CD4-positive, alpha-beta T cell treated with Interleukin-17A for 4 hours (primary cell): Measurements from ENCODE around the gene FLRT2.

Source experiments
- DNase-seq: peaks from one replicate; pipeline ENCODE4 v3.0.0-alpha.2; 2020; ENCODE audit warnings: mixed read lengths

FLRT2 gene

DNA sequence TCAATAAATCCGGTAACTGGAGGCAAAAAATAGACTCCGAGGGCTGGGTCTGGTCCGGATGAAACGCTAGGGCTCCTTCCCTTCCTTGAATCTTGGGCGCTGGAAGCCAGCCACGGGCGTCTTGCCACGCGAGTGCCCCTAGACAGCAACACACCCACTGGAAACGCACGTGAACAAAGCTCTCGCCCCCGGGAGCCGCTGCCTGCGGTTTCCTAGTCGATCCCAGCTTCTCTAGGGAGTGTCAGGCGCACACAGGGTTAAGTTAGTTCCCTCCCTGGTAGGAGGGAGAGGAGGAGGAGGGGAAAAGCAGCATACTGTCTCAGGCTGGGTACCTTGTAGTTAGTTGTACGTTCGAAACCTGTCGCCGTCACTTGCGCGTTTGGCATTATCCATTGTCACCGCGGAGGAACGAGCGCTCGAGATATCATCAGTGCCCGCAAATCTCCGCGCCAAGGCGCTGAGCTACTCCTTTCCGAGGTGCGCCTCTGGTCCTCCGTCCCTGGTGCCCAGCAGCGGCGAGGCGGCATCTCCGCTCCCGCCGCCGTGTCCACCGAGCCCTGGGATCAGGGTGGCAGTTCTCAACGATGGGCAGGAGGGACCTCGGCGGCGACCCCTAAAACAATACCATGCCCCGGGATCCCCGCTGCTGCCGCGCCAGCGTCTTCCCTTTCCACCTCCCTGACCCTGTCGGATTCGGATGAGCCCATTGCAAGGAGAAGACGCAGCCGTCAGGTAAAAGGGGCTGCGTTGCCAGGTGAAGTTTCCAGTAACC, at the start of gene FLRT2:
Gene FLRT2 (plus strand): TSS at position 342 of the 772 bp plus-strand sequence. CDS start 91,371 bp downstream, outside the sequence.
- DNase-seq, result no peak

DNA sequence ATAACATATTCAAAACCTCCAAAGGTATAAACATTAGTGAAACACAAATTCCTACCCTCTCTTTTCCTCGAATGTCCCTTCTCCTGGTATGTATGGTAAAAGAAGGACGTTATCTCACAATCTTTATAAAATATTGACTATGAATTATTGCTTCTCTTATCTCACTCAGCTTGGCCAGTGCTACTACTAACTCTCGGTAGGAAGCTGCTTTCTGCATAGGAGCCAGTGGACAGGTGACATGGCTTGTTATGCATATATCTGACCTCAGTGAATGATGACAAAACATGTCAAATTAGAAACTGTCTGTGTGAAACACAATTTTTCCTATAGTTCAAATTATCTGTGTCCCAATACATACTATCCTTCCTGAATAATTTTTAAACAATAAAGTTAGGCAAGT, 48.5 kb upstream of the FLRT2 start:
- no peak for DNase-seq

DNA sequence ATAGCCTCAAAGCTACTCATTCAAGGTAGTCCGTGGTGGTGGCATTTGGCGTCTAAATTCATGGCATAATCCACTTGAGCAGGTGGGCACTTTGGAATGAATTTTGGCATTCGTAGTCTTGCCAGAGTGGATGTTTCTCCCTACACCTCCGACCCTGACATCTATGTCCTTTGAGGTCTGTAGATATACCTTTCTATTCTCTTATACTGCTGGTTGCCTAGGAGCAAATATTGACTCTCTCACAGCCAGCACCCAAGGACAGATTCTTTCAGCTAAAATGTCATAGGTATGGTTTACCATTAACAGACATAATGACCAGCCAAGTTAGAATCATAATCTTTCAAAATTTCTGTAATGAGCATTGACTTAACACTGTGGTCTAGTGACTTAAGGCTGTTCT, 47.4 kb upstream of the FLRT2 start:
- DNase-seq, result no peak

GRCh38 chr14:85483037-85483436, 46.9 kb upstream of the FLRT2 start:
- no peak for DNase-seq

GRCh38 chr14:85483652-85484051, 46.3 kb upstream of the FLRT2 start:
- DNase-seq, result no peak

- DNase-seq, result no peak
Measured at GRCh38 chr14:85487215-85487614, 42.7 kb upstream of the FLRT2 start.

GRCh38 chr14:85501751-85502150, 28.2 kb upstream of the FLRT2 start:
- no peak for DNase-seq

DNA sequence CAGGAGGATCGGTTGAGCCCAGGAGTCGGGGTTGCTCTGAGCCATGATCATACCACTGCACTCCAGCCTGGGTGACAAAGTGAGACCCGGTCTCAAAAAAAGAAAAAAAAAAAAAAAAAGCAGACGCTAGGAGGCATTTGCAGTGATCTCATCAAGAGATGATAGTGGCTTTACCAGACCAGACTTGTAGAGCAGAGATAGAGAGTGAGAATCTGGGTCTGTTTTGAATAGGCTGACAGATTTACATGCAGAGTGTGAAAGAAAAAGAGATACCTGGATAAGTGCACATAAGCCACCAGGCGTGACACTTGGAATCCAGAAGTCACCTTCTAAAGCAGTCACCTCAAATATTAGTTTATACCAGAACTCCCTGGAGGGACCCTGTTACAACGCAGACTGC, 21.1 kb upstream of the FLRT2 start:
- no peak for DNase-seq

- DNase-seq, result no peak
Measured at GRCh38 chr14:85512451-85512850, 17.5 kb upstream of the FLRT2 start.

DNA sequence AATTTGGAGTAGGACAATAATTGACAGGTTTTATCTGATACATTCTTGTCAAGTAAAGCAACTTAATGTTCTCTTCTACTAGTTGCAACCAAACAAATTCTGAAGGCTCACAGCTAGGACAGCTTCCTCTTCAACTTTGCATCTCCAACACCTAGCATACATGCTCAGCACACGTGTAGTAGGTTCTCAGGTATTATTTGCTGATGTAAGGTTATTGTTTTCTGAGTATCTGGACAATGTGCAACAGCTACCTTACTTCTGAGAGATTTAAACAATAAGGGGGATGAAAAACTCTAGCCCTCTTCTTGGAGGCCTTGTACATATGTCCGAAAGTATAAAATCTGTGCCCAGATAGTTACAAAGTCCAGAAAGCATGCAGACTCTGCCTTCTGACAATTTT, 15.5 kb upstream of the FLRT2 start:
- no peak for DNase-seq

GRCh38 chr14:85516239-85517113, 13.5 kb upstream of the FLRT2 start:
- DNase-seq, result no peak

- no peak for DNase-seq
Measured at GRCh38 chr14:85517114-85517688, 12.7 kb upstream of the FLRT2 start.

DNA sequence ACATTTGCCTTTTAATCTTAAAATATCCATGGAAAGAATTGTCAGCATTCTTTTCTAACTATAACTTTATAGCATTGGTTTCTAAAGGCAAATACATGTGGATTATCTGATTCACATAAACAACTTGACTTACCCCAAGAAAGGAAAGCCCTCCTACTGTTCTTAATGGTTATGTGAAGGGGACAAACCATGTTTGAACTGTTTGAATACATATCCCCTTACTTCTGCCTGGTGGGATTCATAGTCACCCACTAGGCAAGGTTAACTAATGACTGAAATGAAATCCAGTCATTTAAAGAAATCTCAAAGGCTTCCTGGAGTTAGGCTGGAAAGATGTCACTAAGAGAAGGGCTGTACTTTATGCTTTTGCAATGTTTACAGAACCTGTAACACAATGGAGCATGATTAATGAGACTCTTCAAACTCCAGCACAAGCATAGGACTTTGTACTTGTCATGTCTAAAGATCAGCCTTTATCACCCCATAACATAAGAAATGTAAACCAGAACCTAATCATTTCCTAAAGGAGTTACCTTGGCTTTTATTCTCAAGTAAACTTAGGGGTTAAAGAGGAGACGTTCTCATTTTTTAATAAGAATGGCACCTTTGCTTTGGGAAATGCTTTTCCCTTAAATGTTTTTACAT, 10.2 kb upstream of the FLRT2 start:
- no peak for DNase-seq

DNA sequence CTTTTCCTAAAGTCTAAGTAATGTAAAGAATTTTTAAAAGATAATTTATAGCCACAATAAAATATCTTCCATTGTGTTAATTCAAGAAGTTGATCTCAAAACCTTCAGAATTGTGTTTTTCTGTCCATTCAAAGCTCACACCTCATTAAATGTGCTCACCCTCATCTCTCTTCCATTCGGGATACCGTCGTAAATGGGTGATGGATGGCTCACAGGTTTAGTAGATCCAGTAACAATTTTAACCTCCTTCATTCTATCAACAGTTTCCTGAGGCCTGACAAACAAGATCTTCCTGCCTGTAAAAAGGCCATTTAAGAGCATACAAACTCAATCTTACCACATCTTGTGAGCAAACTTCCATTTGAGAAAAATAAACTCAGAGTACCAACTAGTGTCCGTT, 9.4 kb upstream of the FLRT2 start:
- no peak for DNase-seq

DNA sequence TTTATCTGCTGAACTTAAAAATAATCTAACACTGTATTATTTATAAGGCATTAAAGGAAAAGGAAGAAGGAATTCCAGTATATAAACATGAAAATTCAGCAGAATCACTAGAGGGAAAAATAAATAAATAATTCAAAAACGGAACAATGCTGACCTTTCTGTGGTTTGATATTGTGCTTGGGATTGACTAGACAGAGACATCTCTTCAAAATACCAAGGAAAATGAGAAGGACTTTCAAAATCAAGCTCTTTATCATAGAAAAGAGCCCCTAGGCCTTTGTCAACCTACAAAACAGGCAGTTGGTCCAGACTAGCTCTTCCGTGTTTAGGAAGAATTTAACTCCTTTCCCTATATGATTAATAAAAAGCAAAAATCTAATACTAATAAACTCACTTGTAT, 6.3 kb upstream of the FLRT2 start:
- no peak for DNase-seq

- no peak for DNase-seq
Measured at GRCh38 chr14:85527006-85527405, 2.9 kb upstream of the FLRT2 start.

DNA sequence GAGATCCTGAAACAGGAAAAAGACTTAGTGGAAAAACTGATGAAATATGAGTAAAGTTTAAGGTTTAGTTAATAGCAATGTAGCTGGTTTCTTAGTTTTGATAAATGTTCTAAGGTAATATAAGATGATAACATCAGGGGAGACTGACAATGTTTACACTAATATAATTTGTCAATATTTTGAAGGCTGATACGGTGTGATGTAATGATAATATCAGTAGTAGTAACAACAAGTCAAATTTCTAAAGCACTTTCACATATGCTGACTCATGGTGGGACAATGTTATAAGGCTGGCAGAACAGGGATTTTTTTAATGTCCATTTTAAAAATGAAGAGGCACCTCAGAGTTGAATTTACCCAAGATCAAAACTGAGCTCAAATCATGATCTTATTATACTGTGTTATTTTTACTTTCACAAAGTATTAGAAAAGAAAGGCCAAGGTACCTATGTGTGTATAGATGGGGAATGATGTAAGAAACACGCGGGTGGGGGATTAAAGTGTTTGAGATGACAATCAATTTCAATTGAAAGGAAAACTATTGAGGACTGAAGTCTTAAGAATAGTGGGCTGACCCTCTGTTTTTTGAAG, 2.4 kb upstream of the FLRT2 start:
- no peak for DNase-seq

- no peak for DNase-seq
Measured at GRCh38 chr14:85528080-85528896, 1.7 kb upstream of the FLRT2 start.

DNA sequence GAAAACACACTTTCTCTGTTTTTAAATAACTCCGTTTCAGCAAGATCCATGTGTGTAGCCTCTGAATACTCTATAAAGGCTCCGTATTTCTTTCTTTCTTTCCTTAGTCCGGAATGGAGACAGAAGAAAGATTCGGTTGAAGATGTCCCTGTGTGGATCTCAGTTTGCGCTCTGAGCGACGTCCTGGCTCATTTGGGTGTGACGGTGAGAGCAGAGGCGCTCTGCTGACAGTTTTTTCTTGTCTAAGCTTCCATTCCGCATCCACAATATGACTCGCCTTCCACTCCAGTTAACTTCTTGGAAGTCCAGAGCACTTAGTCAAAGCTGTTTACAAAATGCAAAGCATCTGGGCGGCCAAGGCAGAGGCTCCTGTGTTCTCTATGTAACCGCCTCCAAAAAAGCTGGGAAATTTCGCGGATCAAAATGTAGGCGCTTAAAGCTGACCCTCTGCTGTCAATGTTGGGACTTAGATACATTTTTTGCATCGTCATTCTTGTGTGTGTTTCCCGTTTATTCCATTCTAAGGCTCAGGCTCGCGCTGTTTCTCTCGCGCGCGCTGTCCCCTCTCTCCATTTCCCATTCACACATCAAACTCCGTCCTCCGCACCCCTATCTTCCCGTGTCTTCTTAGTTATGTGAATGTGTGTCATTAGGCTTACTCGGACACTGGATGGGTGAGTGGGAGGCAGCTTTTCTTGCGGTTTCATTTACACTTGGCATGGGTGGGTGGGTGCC, 880 bp upstream of the FLRT2 start:
- DNase-seq, result no peak

GRCh38 chr14:85530626-85531025, 682 bp downstream of the FLRT2 start:
- DNase-seq, result no peak

- no peak for DNase-seq
Measured at GRCh38 chr14:85531141-85531586, 1.2 kb downstream of the FLRT2 start.
